22Rv1 (cell line): ENCODE data around the gene CDC25B.

ENCODE experiments used
- H3K27ac ChIP-seq: fragments of 450-650 bp; 2 replicates; pipeline ENCODE4 v1.5.1; 2017
- ZFX ChIP-seq: fragments of 450-650 bp; IDR thresholded peaks from 2 replicates; pipeline ENCODE4 v1.6.1; 2017; ENCODE audit warnings: antibody characterized with exemption, borderline replicate concordance
- TF ChIP-seq, protein P1 (sequence below): fragments of 450-650 bp; IDR thresholded peaks from 2 replicates; pipeline ENCODE4 v1.5.1; 2017; ENCODE audit warnings: mild to moderate bottlenecking

CDC25B gene

DNA sequence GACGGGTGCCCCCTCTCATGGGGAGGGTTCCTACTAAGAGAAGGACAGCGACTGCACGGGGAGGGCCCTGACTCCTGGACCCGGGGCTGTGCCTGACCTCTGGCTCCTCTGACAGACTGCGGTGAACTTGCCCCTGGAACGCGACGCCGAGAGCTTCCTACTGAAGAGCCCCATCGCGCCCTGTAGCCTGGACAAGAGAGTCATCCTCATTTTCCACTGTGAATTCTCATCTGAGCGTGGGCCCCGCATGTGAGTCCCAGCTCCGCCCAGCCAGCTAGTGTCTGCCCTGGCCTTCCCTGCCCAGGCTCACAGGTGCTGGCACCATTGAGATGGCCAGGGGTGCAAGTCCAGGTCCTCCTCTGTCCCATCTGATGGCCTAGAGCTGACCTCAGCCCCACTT, 7.2 kb downstream of the CDC25B start:
- no peak for TF ChIP-seq ZFX
- TF ChIP-seq, protein P1, sequence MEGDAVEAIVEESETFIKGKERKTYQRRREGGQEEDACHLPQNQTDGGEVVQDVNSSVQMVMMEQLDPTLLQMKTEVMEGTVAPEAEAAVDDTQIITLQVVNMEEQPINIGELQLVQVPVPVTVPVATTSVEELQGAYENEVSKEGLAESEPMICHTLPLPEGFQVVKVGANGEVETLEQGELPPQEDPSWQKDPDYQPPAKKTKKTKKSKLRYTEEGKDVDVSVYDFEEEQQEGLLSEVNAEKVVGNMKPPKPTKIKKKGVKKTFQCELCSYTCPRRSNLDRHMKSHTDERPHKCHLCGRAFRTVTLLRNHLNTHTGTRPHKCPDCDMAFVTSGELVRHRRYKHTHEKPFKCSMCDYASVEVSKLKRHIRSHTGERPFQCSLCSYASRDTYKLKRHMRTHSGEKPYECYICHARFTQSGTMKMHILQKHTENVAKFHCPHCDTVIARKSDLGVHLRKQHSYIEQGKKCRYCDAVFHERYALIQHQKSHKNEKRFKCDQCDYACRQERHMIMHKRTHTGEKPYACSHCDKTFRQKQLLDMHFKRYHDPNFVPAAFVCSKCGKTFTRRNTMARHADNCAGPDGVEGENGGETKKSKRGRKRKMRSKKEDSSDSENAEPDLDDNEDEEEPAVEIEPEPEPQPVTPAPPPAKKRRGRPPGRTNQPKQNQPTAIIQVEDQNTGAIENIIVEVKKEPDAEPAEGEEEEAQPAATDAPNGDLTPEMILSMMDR = no peak
- 0 out of 2 replicates have a peak overlapping the region, but pooled peaks have one; percentile 5 for H3K27ac ChIP-seq

DNA sequence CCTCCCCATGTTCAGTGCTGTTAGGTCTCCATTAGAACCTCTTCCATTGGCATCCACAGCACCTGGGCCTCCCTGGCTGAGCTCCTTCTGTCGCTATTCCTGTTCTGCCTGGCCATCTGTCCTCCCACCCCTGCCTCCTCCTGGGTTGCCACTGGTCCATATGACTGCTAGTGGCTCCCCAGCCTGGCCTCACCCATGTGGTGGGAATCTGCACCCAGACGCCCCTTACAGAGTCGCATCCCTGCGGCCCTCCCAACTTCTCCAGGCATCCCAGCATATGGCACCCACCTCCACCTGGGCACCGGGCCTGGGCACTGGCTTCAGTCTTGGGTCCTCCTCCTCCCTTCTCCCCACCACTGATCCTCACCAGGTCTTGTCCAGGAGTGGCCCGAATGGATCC, 7.7 kb downstream of the CDC25B start:
- TF ChIP-seq, protein P1 = no peak
- no peak for TF ChIP-seq ZFX
- H3K27ac ChIP-seq = 0 out of 2 replicates have a peak overlapping the region, but pooled peaks have one; percentile 99

DNA sequence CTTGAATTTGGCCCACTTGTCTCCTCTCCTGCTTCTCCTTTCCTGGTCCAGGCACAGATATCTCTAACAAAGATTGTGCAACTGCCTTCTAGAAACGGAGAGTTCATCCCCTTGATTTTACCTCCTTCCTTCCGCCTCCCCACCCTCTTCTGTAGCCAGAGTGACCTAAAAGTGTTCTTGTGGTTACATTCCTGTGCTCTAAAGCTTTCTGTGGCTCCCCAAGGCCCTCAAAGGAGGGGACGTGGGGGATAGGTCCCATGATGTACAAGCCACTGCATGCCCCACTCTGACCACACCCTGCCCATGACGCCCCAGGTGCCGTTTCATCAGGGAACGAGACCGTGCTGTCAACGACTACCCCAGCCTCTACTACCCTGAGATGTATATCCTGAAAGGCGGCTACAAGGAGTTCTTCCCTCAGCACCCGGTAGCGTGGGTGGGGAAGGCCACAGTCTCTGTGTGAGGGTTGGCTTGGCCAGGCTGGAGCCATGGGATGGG, 8.2 kb downstream of the CDC25B start:
- TF ChIP-seq, protein P1 = no peak
- no peak for TF ChIP-seq ZFX
- peak overlapping the region; percentile 99; the same call in 1 of the 2 replicates for H3K27ac ChIP-seq

DNA sequence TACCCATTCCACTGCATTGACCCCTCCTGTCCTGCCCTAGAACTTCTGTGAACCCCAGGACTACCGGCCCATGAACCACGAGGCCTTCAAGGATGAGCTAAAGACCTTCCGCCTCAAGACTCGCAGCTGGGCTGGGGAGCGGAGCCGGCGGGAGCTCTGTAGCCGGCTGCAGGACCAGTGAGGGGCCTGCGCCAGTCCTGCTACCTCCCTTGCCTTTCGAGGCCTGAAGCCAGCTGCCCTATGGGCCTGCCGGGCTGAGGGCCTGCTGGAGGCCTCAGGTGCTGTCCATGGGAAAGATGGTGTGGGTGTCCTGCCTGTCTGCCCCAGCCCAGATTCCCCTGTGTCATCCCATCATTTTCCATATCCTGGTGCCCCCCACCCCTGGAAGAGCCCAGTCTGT, 8.7 kb downstream of the CDC25B start:
- TF ChIP-seq, protein P1 = no peak
- no peak for TF ChIP-seq ZFX
- peak overlapping the region; percentile 99 for H3K27ac ChIP-seq

DNA sequence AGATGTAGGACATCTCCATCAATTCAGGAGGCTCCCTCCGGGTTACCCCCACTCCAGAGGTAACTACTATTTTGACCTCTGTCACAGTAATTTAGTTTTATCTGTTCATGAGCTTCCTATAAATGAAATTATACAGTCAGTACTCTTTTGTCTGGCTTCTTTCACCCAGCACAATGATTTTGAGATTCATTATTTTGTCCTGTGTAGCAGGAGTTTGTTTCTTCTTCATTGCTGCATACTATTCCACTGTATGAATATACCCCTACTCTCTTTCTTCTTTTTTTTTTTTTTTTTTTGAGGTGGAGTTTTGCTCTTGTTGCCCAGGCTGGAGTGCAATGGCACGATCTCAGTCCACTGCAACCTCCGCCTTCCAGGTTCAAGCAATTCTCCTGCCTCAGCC, 12.4 kb downstream of the CDC25B start:
- TF ChIP-seq, protein P1 = no peak
- TF ChIP-seq ZFX = no peak
- peak overlapping the region; percentile 99 for H3K27ac ChIP-seq

DNA sequence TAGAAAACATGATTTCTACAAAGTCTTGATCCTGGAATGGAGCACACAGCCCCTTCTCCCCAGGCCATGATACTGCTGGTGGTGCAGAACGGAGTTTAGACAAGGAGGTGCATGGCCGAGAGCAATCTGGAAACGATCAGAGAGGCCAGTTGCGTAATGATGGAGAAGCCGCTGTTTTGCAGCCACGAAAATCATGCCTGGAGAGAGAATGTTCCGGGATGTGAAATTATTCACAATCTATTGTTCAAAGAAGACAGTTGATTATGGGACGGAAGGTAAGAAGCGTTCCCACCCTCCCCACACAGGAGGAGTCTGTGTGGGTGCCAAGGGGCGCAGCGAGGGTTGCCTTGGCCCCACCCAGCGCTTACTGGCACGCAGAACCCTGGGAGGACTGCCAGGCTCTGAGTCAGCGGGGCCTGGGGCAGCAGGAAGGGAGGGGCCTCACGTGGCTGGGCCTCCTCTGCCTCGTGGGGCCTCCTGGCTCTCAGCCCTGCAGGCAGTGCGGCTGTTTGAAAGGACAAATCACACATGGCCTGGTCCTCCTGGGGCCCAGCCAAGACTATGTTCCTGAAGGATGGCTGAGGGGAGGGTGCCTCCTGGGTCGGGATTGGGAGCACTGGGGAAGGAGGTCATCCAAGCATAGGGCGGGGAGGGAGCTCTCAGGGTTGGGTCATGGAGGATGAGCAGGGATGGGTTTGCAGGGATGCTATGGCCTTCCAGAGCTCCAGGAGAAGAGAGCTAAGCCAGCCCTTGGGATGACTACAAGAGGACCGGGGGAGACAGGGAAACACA, 15.6 kb downstream of the CDC25B start:
- TF ChIP-seq, protein P1 = no peak
- no peak for TF ChIP-seq ZFX
- peak overlapping the region; percentile 89 for H3K27ac ChIP-seq

DNA sequence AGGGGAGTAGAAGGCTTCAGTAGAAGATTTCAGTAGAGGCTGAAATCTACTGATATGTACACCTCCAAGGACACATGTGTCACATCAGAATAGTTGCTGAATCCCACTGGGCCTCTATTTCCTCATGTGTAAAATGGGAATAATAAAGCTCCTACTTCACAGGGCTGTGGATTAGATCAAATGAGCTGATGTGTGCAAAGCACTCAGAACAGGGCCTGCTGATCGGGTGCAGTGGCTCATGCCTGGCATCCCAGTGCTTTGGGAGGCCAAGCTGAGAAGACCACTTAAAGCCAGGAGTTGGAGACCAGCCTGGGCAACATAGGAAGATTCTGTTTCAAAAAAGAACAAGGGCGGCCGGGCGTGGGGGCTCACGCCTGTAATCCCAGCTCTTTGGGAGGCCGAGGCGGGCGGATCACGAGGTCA, 16.2 kb downstream of the CDC25B start:
- TF ChIP-seq, protein P1 = no peak
- no peak for TF ChIP-seq ZFX
- peak overlapping the region; percentile 89 for H3K27ac ChIP-seq
